Stimulated activated memory B cell treated with anti-CD40 and anti-IgM and Interleukin-4, amounts not matched to agents 10 μg/mL and 1 μg/mL and 100 μg/mL, for 72 hours (primary cell): ENCODE data around the gene STAT5B.
A peak's percentile ranks its signal among the peaks of the same experiment; 100 is the strongest.

Source experiments
- ATAC-seq: fragments of 150-1000 bp; cut with Tn5 transposase; 2 replicates; pipeline ENCODE4 v1.10.0; 2021
- H3K27ac Mint-ChIP-seq: one replicate; pipeline ENCODE4 v1.8.0; 2022; ENCODE audit warnings: mild to moderate bottlenecking, mixed read lengths
- H3K27me3 Mint-ChIP-seq: one replicate; pipeline ENCODE4 v1.8.0; 2022; ENCODE audit warnings: mixed read lengths
- H3K36me3 Mint-ChIP-seq: one replicate; pipeline ENCODE4 v1.8.0; 2022; ENCODE audit warnings: mixed read lengths
- H3K4me1 Mint-ChIP-seq: one replicate; pipeline ENCODE4 v1.8.0; 2022; ENCODE audit warnings: mixed read lengths
- H3K4me3 Mint-ChIP-seq: one replicate; pipeline ENCODE4 v1.8.0; 2022; ENCODE audit warnings: mild to moderate bottlenecking, moderate library complexity, mixed read lengths
- H3K9me3 Mint-ChIP-seq: one replicate; pipeline ENCODE4 v1.8.0; 2022; ENCODE audit warnings: mixed read lengths

STAT5B gene

DNA sequence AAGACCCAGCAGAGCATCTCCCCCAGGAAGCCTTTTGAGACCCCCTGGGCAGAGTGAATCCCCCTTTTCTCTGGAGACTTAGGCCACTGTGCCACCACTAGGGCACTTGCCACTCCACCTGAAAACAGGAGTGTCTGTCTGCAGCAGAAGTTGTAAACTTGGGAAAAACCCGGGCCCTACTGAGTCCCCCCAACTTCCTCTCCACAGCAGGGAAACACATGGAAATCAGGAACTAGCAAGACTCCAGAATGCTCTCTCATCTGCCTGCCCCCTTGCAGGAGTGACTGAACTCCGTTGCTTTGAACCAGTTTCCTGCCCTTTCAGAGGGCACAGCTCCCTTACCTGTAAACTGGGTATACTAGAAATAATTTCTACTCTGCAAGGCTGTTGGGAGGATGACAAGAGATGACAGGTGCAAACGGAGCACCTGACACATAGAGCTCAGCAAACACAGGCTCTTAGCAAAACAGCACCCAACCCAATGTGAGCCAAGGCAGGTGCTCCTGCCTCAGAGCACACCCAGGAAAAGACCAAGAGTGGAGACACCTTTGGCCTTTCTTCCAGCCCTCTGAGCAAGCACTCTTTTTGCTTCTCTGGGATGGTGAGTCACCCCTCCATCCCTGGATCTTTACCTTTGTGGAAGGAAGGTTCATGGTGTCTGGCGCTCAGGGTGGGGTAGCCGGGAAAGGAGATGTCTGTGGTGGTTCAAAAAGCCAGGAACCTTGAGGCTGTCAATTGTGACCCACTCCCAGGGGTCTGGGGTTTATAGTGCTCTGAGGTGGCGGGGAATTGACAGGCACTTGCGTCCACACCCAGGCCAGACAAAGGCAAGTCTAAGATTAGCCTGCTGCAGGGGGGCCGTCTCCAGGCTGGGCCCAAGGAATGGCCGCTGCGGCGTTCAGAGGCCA lies 91.2 kb downstream of the STAT5B start, which contains the start of gene HCRT:
HCRT (minus strand) TSS at position 740 of the 908 bp plus-strand sequence; CDS start at position 653, 87 bp downstream.
- peak within 1 kb of the TSS; percentile 81 for H3K27ac Mint-ChIP-seq
- H3K27me3 Mint-ChIP-seq = no peaks in the 10 kb centered on the region
- no peaks in the 10 kb centered on the region for H3K9me3 Mint-ChIP-seq
- H3K4me3 Mint-ChIP-seq = peak within 1 kb of the TSS; percentile 77
- peaks cover 50% of the 10 kb centered on the region for H3K4me1 Mint-ChIP-seq
- peaks cover under 1% of the 10 kb centered on the region for H3K36me3 Mint-ChIP-seq
- no peak for ATAC-seq

DNA sequence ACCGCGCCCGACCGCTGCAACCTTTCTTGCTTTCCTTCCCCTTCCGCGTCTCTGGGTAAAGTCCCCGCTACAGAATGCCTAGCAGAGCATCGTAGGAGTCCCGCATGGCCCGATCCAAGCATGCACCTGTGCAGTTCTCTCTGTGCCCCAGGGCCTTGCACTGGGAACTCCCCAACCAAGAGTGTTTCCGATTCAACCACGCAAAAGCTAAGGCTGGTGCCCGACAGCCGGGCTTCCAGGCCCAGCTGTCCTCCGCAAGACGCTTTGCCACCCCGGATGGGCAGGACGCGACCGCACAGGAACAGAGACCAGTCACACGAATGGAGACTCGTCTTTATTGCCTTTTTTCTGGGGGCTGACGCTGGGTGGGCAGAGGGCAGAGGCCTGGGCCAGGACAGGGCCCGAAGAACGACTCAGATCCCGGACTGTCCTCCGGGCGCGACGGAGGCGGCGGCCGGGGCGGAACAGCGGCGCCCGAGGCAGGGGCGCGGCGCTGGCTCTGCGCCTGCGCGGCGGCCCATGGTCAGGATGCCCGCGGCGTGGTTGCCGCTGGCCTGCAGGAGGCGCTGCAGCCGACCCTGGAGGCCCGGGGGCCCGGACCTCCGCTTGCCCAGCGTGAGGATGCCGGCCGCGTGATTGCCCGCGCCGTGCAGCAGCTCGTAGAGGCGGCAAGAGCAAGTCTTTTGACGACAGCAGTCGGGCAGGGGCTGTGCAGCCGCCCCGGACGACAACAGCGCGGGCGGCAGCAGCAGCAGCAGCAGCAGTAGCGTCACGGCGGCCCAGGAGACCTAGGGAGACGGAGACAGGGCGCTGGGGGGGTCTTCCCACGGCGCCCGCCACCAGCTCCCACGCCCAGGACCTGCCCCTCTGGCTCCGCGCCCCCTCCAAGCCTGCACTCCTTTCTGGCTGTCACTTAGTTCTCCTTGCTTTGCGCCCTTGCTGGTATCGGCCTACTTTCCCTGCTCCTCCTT lies 92.2 kb downstream of the STAT5B start:
- Mint-ChIP-seq H3K36me3 (no peaks in the 10 kb centered on the region), H3K9me3 (no peaks in the 10 kb centered on the region), H3K4me3 (peak overlapping the region; percentile 77), H3K27me3 (no peaks in the 10 kb centered on the region), H3K4me1 (peaks cover 59% of the 10 kb centered on the region), H3K27ac (peak overlapping the region; percentile 81)
- ATAC-seq = peak; percentile 85

DNA sequence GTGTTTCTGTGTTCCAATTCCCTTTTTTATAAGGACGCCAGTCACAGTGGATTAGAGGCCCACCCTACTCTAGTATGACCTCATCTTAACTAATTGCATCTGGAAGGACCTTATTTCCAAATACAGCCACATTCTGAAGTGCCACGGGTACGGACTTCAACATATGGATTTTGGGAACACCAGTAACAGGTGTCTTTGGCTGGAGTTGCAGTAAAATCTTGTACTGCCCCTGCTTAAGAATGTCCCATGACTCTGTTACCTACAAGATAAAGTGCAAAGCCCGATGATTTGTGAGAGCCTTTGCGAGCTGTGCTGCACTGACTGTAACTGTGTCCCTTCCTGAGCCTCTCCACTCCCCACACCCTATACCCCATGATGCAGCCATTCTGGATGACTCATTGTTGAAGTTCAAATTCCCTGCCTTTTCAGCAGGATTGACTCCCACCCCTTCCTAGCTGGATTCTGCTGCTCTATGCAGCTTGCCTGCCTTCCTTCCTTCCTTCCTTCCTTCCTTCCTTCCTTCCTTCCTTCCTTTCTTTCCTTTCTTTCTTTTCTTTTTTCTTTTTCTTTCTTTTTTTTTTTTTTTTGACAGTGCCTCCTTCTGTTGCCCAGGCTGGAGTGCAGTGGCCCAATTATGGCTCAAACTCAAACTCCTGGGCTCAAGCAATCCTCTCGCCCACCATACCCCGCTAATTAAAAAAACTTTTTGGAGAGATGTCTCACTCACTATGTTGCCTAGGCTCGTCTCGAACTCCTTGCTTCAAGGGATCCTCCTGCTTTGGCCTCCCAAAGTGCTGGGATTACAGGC lies 93.1 kb downstream of the STAT5B start:
- Mint-ChIP-seq H3K27ac (peak overlapping the region; percentile 81), H3K27me3 (no peaks in the 10 kb centered on the region), H3K36me3 (no peaks in the 10 kb centered on the region), H3K4me1 (peaks cover 68% of the 10 kb centered on the region), H3K9me3 (no peaks in the 10 kb centered on the region), H3K4me3 (peak overlapping the region; percentile 77)
- no peak for ATAC-seq

DNA sequence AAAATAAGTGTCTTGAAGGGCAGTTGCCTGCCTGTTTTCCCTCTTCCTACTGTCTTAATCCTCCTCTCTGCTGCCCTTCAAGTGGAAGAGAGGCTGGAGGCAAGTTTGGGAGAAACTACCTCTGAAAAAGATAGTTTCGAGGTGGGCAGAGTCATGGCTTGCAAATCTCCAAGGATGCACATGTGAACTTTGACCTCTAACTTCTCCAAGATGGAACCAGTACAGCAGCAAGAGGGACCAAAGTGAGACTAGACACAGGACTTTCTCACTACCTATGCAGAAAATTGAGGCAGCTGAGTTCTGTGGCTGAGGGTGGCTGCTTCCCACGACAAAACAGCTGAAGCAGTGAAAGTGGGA lies 94.4 kb downstream of the STAT5B start:
- peaks cover 76% of the 10 kb centered on the region for H3K4me1 Mint-ChIP-seq
- no peaks in the 10 kb centered on the region for H3K36me3 Mint-ChIP-seq
- no peaks in the 10 kb centered on the region for H3K9me3 Mint-ChIP-seq
- no peak overlapping the region for H3K4me3 Mint-ChIP-seq
- no peak for ATAC-seq
- H3K27me3 Mint-ChIP-seq = no peaks in the 10 kb centered on the region
- H3K27ac Mint-ChIP-seq = no peak overlapping the region

DNA sequence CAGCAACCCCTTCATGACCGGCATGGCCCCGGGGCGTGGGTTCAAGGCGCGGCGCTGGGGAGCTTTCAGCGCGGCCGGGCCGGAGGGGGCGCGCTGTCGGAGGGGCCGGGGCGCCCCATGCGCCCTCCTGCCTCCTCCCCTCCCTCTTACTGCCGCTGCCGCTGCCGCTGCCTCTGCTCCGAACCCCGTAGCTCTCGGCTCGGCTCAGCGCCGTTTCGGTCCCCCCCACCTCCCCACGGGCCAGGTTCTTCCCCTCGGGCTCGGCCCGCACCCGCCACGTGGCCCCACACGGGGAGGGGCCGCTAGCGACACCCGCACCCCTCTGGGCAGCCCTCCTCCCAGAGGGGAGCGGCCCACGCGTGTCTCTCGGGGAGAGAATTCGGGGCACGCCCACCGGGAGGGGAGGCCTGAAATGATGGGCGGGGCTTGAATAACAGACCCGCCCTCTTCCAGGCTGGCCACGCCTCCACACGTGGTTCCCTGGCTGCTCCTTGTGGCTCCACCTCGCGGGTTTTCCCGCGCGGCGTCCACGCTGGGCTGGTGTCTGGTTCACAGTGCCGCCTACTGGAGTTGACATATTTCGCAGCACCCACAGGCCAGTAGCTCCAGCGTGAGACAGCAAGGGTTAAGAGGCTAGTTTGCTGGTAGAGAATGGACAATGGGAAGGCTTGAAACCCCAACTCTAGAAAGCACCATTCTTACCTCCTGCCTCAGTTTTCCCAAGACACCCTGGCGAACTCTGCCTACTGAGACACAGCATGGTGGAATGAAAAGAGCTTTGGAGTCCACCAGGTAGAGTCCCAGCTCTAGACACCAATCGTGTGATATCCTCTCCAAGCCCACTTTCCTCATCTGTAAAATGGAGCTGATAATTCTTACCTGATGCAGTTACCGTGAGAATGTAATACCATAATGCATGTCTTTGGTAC lies 95.0 kb downstream of the STAT5B start, which contains the start of gene KCNH4:
KCNH4 (minus strand) TSS at position 221 of the 929 bp plus-strand sequence; CDS start at position 24, 197 bp downstream.
- Mint-ChIP-seq H3K27me3 (no peaks in the 10 kb centered on the region), H3K36me3 (no peaks in the 10 kb centered on the region), H3K27ac (peak within 1 kb of the TSS; percentile 69), H3K9me3 (no peaks in the 10 kb centered on the region), H3K4me1 (peaks cover 76% of the 10 kb centered on the region), H3K4me3 (peak within 1 kb of the TSS; percentile 78)
- peak; percentile 73 for ATAC-seq

DNA sequence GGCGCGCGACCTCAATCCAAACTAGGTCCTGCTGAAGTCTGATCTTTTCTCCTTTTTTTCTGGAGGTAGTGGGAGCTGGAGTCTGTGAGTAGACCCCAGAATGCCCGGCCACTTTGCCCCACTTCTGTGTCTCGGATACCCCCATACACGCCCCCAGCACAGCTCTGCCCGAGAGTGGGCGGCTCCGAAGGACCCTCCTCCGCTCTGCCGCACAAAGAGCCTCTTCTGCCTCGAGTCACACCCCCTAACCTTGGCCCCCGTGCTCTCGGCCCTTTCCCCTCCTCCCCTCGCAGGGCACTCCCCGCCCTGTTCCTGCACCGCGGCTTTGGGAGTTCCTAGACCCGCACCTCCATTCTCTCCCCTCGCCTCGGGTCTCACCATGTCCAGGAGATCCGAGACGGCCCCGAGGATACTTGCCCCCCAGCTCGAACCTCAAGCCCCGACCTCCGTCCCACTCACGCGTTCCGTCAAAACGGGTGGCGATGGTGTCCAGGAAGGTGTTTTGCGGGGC lies 95.7 kb downstream of the STAT5B start:
- H3K36me3 Mint-ChIP-seq = peaks cover 7% of the 10 kb centered on the region
- H3K4me3 Mint-ChIP-seq = peak overlapping the region; percentile 78
- ATAC-seq = no peak
- peak overlapping the region; percentile 69 for H3K27ac Mint-ChIP-seq
- H3K27me3 Mint-ChIP-seq = no peaks in the 10 kb centered on the region
- H3K9me3 Mint-ChIP-seq = no peaks in the 10 kb centered on the region
- peaks cover 76% of the 10 kb centered on the region for H3K4me1 Mint-ChIP-seq

DNA sequence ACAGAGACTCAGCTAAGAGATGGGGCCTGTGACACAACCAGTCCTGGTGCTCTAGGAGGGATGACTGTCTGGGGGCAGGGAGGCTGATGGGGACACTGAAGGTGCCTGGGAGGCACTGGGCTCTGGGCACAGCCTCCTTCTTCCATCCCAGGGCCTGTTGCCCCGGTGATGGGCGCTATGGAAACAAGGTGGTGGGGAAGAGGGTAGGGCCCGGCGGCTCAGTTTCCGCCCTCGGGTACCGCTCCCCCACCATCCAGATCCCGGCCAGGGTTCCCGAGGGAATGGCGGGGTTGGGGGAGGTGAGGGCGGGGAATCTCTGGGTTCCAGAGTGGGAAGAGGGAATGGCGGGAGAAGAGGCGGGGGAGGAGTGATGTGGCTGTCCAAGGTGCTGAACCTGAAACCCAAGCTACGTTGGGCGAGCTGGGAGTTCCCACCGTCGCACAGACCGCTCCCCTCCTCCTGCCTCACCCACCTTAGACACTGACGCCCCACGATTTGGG lies 96.2 kb downstream of the STAT5B start:
- Mint-ChIP-seq H3K9me3 (no peaks in the 10 kb centered on the region), H3K27ac (peak overlapping the region; percentile 69), H3K4me3 (peak overlapping the region; percentile 78), H3K4me1 (peaks cover 72% of the 10 kb centered on the region), H3K27me3 (no peaks in the 10 kb centered on the region), H3K36me3 (peaks cover 11% of the 10 kb centered on the region)
- no peak for ATAC-seq

DNA sequence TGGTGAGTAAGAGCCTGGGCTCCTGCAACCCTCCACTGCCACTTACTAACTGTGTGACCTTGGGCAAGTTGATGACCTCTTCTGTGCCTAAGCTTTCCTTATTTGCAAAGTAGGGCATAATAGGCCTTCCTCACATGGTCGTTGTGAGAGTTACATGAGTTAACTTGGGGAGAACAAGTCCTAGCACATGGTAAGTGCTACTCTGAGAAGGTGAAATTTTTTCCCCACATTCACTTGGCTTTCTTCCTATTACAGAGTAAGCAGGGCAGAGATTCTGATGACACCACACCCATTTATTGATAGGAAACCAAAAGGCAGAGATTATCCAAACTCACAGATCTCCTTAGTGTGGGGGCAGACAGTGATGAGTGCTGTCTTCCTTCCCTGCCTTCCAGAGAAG lies 96.9 kb downstream of the STAT5B start:
- Mint-ChIP-seq H3K4me1 (peaks cover 66% of the 10 kb centered on the region), H3K9me3 (no peaks in the 10 kb centered on the region), H3K36me3 (peaks cover 11% of the 10 kb centered on the region), H3K27me3 (no peaks in the 10 kb centered on the region), H3K4me3 (no peak overlapping the region), H3K27ac (peak overlapping the region; percentile 55)
- no peak for ATAC-seq

DNA sequence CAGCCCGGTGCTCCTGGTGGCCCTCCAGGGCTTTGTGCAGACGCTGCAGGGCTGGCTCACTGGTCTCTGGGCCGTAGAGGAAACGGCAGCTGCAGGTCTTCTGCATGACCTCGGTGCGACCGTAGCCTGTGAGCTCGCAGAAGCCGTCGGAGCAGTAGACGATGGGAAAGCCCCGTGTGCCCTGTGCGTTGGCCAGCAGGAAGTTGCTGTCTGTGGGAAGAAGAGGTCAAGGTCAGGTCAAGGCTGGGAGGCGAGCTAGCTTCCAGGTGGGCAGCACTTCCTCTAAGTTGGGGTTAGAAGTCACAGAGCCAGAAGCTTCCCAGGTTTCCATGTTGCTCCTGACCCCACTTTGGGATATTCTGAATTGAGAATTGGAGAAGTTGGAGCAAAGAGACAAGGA lies 97.4 kb downstream of the STAT5B start:
- H3K9me3 Mint-ChIP-seq = no peaks in the 10 kb centered on the region
- H3K4me1 Mint-ChIP-seq = peaks cover 63% of the 10 kb centered on the region
- H3K36me3 Mint-ChIP-seq = peaks cover 11% of the 10 kb centered on the region
- H3K27ac Mint-ChIP-seq = peak overlapping the region; percentile 55
- ATAC-seq = peak; percentile 80
- peak overlapping the region; percentile 18 for H3K4me3 Mint-ChIP-seq
- H3K27me3 Mint-ChIP-seq = no peaks in the 10 kb centered on the region

DNA sequence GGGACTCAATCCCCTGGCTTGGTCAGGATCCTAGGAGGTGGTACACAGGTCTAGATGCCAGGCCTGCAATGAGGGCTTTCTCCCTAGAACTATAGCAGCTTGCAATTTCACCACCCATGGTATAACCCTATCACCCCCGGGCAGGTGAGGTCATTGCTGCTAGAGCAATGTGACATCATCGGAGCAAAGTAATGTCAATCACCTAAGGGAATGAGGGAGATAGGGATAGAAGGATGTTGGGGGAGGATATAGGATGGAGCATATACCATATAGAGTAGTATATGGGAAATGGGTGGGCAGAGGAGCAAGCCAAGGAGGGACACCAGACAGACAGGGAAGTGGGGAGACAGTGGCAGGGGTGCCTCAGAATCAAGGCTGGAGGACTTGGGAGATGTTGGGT lies 98.5 kb downstream of the STAT5B start:
- H3K27me3 Mint-ChIP-seq = no peaks in the 10 kb centered on the region
- peaks cover 11% of the 10 kb centered on the region for H3K36me3 Mint-ChIP-seq
- ATAC-seq = no peak
- no peaks in the 10 kb centered on the region for H3K9me3 Mint-ChIP-seq
- H3K4me1 Mint-ChIP-seq = peaks cover 52% of the 10 kb centered on the region
- no peak overlapping the region for H3K4me3 Mint-ChIP-seq
- no peak overlapping the region for H3K27ac Mint-ChIP-seq

DNA sequence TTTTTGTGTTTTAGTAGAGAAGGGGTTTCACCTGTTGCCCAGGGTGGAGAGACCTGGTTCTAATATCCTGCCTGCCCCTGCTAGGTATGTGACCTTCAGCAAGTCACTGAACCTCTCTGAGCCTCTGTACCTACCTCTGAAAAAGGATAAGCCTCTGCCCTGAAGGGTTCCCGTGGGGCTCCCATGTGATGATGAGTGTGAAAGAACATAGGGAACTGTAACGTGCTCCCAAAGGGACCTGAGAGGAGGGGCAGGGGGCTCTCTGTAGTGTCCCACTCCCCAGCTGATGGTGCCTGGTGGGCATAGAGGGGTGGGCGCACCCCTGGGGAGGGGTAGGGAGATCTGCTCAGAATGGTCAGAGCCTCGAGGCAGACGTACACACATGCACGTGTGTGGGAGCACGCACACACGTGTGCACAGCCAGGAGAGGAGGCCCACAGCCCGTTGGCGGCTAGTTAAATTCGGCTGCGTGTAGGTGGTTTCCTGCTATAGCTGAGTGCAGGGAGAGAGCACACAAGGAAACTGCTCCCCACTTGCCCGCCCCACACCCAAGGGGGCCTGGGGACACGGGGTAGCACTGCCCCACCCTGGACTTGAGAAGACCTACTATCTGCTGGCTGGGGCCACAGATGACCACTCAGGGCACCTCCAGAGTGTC lies 101.9 kb downstream of the STAT5B start:
- no peak overlapping the region for H3K27ac Mint-ChIP-seq
- H3K4me3 Mint-ChIP-seq = no peak overlapping the region
- peaks cover 18% of the 10 kb centered on the region for H3K36me3 Mint-ChIP-seq
- ATAC-seq = no peak
- H3K4me1 Mint-ChIP-seq = peaks cover 19% of the 10 kb centered on the region
- H3K9me3 Mint-ChIP-seq = no peaks in the 10 kb centered on the region
- H3K27me3 Mint-ChIP-seq = no peaks in the 10 kb centered on the region

DNA sequence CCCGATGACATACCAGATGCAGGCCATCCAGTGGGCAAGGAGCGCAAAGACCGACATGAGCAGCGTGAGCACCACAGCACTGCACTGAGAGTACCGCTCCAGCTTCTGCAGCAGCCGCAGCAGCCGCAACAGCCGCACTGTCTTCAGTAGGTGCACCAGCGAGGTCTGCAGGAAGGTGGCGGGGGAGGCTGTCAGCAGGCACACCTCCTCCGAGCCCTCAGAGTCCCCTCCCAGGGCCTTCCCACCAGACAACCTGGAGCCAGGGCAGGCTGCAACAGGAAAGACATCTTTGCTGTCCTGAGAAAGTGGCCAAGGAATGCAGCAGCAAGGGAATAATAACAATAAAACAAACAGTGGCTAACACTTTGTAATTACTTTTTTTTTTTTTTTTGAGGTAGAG lies 104.4 kb downstream of the STAT5B start:
- no peaks in the 10 kb centered on the region for H3K9me3 Mint-ChIP-seq
- H3K27me3 Mint-ChIP-seq = no peaks in the 10 kb centered on the region
- no peak overlapping the region for H3K4me3 Mint-ChIP-seq
- no peak for ATAC-seq
- peaks cover 12% of the 10 kb centered on the region for H3K4me1 Mint-ChIP-seq
- peaks cover 18% of the 10 kb centered on the region for H3K36me3 Mint-ChIP-seq
- no peak overlapping the region for H3K27ac Mint-ChIP-seq

DNA sequence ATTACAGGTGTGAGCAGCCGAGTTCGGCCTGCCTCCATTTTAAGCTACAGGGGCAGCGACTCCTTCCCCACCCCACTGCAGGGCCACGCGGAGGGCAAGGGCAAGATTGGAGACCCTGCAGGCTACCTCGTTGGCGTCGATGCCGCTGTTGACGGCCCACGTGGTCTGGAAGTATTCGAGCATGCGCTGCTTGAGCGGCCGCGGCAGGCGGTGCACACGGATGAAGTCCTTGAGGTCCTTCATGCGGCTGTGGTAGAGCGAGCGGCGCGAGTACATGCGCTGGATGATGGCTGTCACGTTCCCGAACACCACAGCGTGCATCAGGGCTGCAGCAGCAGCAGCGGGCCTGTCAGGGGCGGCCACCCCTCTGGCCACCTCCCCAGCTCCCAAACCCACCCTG lies 106.8 kb downstream of the STAT5B start:
- Mint-ChIP-seq H3K4me1 (peaks cover 14% of the 10 kb centered on the region), H3K4me3 (no peak overlapping the region), H3K36me3 (peaks cover 8% of the 10 kb centered on the region), H3K27ac (no peak overlapping the region), H3K9me3 (no peaks in the 10 kb centered on the region), H3K27me3 (no peaks in the 10 kb centered on the region)
- no peak for ATAC-seq
